Endothelial cell of umbilical vein (primary cell): ENCODE measurements around the gene SOX8. TPM values are rescaled to one million over a fixed set of nuclear protein-coding genes. Genes with fewer than 3 reads are reported as not detected.

Experiments used
- BruUV-seq: library from RNA; stranded (reverse); fragments of 400-500 nt; replicated peaks from 2 replicates; lab custom pipeline; 2021; lab: Mats Ljungman, UMichigan
- CTCF ChIA-PET: fragments of 300-600, 350-600 bp; sonication (Branson Sonifier 250); formaldehyde crosslinking; loops from one replicate; lab custom pipeline; 2021; ENCODE audit warnings: antibody characterized with exemption, inconsistent platforms; lab: Charles Lee
- POLR2A ChIA-PET: fragments of 300-600, 350-600 bp; sonication (Branson Sonifier 250); formaldehyde crosslinking; loops from one replicate; lab custom pipeline; 2021; ENCODE audit warnings: antibody characterized with exemption, inconsistent platforms; lab: Charles Lee
- DNase-seq: peaks from one replicate; pipeline ENCODE4 v3.0.0-alpha.2; 2011; ENCODE audit warnings: low read depth, low spot score
- FAIRE-seq: peaks from 2 replicates; lab custom pipeline; 2011; peaks lifted over from hg19 to GRCh38; lab: Jason Lieb, UNC
- H2AFZ ChIP-seq: 2 replicates; pipeline ENCODE4 v1.6.0; 2012; ENCODE audit warnings: low read depth, low read length, control low read depth, inconsistent platforms
- H3K27ac ChIP-seq: 2 replicates; pipeline ENCODE4 v1.5.1; 2011; ENCODE audit warnings: low read depth, mild to moderate bottlenecking, control low read depth, low read length, moderate library complexity; ENCODE audit not compliant: insufficient read depth
- H3K27me3 ChIP-seq, 2 experiments: 2 replicates each; pipeline versions ENCODE4 v1.6.0 to v1.6.1; 2011; ENCODE audit warnings: low read length in 2 of 2, mixed read lengths in 1 of 2; ENCODE audit not compliant: control insufficient read depth in 2 of 2, insufficient read depth in 2 of 2
- H3K36me3 ChIP-seq, 2 experiments: 2 replicates in 1 of 2; 3 replicates in 1 of 2; pipeline ENCODE4 v1.5.1; 2011; ENCODE audit warnings: low read length in 2 of 2, mild to moderate bottlenecking in 1 of 2, moderate library complexity in 1 of 2; ENCODE audit not compliant: control insufficient read depth in 2 of 2, insufficient read depth in 2 of 2; ENCODE audit errors: extremely low read depth in 1 of 2
- H3K4me1 ChIP-seq: 3 replicates; pipeline ENCODE4 v1.5.1; 2011; ENCODE audit warnings: mild to moderate bottlenecking, low read length; ENCODE audit not compliant: control insufficient read depth, insufficient read depth; ENCODE audit errors: extremely low read depth
- H3K4me2 ChIP-seq: 2 replicates; pipeline ENCODE4 v1.6.1; 2011; ENCODE audit warnings: low read length, control low read depth, mixed read lengths; ENCODE audit not compliant: insufficient read depth
- H3K4me3 ChIP-seq, 3 experiments: fragments of 200-600 bp in 1 of 3; sonication (generic), shearing (Covaris generic) in 1 of 3; replicated peaks in 1 of 3; 2 replicates each; pipeline ENCODE4 v1.5.1; 2011 to 2016; ENCODE audit warnings: control low read depth in 3 of 3, low read length in 3 of 3, mild to moderate bottlenecking in 2 of 3, inconsistent platforms in 1 of 3, low read depth in 1 of 3, moderate library complexity in 1 of 3; ENCODE audit not compliant: insufficient read depth in 1 of 3
- H3K79me2 ChIP-seq: 2 replicates; pipeline ENCODE4 v1.6.0; 2012; ENCODE audit warnings: low read length, inconsistent platforms; ENCODE audit not compliant: control insufficient read depth, insufficient read depth
- H3K9ac ChIP-seq: replicated peaks from 2 replicates; pipeline ENCODE3; 2011; ENCODE audit warnings: low read length, control low read depth; ENCODE audit not compliant: insufficient read depth; ENCODE audit errors: extremely low read depth
- H3K9me1 ChIP-seq: replicated peaks from 3 replicates; pipeline ENCODE4 v1.6.0; 2011; ENCODE audit warnings: mild to moderate bottlenecking, low read length; ENCODE audit not compliant: control insufficient read depth, insufficient read depth; ENCODE audit errors: extremely low read depth
- H3K9me3 ChIP-seq: replicated peaks from 2 replicates; pipeline ENCODE4 v1.5.1; 2012; ENCODE audit warnings: low read length, inconsistent platforms; ENCODE audit not compliant: control insufficient read depth, insufficient read depth
- H4K20me1 ChIP-seq: replicated peaks from 2 replicates; pipeline ENCODE3; 2011; ENCODE audit warnings: mild to moderate bottlenecking, low read length; ENCODE audit not compliant: control insufficient read depth, insufficient read depth; ENCODE audit errors: extremely low read depth
- CTCF ChIP-seq, 2 donors: IDR thresholded peaks; 1 replicate in 1 of 2; 2 replicates in 1 of 2; pipeline ENCODE4 v1.5.1; 2011; ENCODE audit warnings: low read length in 2 of 2, mild to moderate bottlenecking in 2 of 2, moderate library complexity in 2 of 2, control low read depth in 1 of 2, inconsistent platforms in 1 of 2, low read depth in 1 of 2; ENCODE audit not compliant: insufficient read depth in 1 of 2; ENCODE audit errors: extremely low read depth in 1 of 2
- EZH2 ChIP-seq: IDR thresholded peaks from 2 replicates; pipeline ENCODE4 v1.6.1; 2012; ENCODE audit warnings: borderline replicate concordance, low read depth, mild to moderate bottlenecking, moderate library complexity, low read length, inconsistent platforms; ENCODE audit not compliant: severe bottlenecking
- FOS ChIP-seq: IDR thresholded peaks from 2 replicates; pipeline ENCODE4 v1.6.1; 2011; ENCODE audit warnings: mild to moderate bottlenecking, low read length, moderate library complexity, borderline replicate concordance; ENCODE audit not compliant: insufficient read depth
- GATA2 ChIP-seq: IDR thresholded peaks from 2 replicates; pipeline ENCODE4 v1.7.0; 2011; ENCODE audit warnings: low read depth, mild to moderate bottlenecking, moderate library complexity, mixed read lengths, low read length; ENCODE audit not compliant: insufficient read length, insufficient read depth
- JUN ChIP-seq: IDR thresholded peaks from 2 replicates; pipeline ENCODE4 v1.6.1; 2011; ENCODE audit warnings: borderline replicate concordance, low read depth; ENCODE audit not compliant: insufficient read length, insufficient read depth
- MAX ChIP-seq: IDR thresholded peaks from 2 replicates; pipeline ENCODE4 v1.6.1; 2011; ENCODE audit not compliant: insufficient read depth, insufficient read length
- MYC ChIP-seq: IDR thresholded peaks from one replicate; pipeline ENCODE4 v1.6.1; 2011; ENCODE audit warnings: mild to moderate bottlenecking, low read depth, low read length
- POLR2A ChIP-seq: IDR thresholded peaks from 2 replicates; pipeline ENCODE4 v1.6.1; 2012; ENCODE audit warnings: low read depth, mild to moderate bottlenecking, control low read depth, low read length
- POLR2AphosphoS5 ChIP-seq: IDR thresholded peaks from 2 replicates; pipeline ENCODE4 v1.6.1; 2012; ENCODE audit warnings: low read depth, mild to moderate bottlenecking, control low read depth, low read length, moderate library complexity; ENCODE audit not compliant: insufficient read depth
- dilution Hi-C: fragments of 300-500 bp; cut with MboI; formaldehyde crosslinking; loops from one replicate; pipeline ENCODE4 v1.15.0; 2019; ENCODE audit warnings: low sequenced_read_pairs; ENCODE audit not compliant: extremely low pct_ligation_motif_present
- intact Hi-C: fragments of 100-400 bp; cut with micrococcal nuclease; formaldehyde crosslinking; loops from one replicate; pipeline ENCODE4 v1.10.0; 2022
- polyA plus RNA-seq, 4 experiments: library from polyadenylated mRNA; depleted of rRNA in 3 of 4; stranded (reverse) in 3 of 4; unstranded in 1 of 4; fragments of >200 nt; gene quantifications; 2 replicates each; pipeline versions ENCODE4 v1.2.1 to v1.2.3, GENCODE V29; 2011 to 2012; ENCODE audit warnings: missing spikeins in 1 of 4
- total RNA-seq: library from RNA; stranded (reverse); gene quantifications from 2 replicates; pipeline ENCODE4 v1.2.3, GENCODE V29; 2021

The SOX8 gene
- total and polyA plus RNA-seq, 2 donors (not counting 3 experiments of a cell fraction or from before 2014, with no cell fraction given) = 0.52 to 0.53 TPM

- no peak for FAIRE-seq
These were observed 45.9 kb downstream of the SOX8 start for GRCh38 chr16:1027501-1027815.

More at GRCh38 chr16:1027501-1027815, 45.9 kb downstream of the SOX8 start:
- no peaks in the 10 kb centered on the region for H3K4me1 ChIP-seq
- DNase-seq = no peak
- dilution Hi-C loops = no loop called here
- no peak overlapping the region for H3K9ac ChIP-seq
- H3K9me1 ChIP-seq = no peaks in the 10 kb centered on the region
- H3K36me3 ChIP-seq = no peaks in the 10 kb centered on the region
- no peak overlapping the region for H3K4me2 ChIP-seq
- peaks cover 0 to 4% of the 10 kb centered on the region in 2 experiments for H3K27me3 ChIP-seq
- no peaks in the 10 kb centered on the region for H4K20me1 ChIP-seq
- intact Hi-C loops = no loop called here
- no TSS peak for BruUV-seq
- CTCF ChIA-PET = no interaction called here
- no peak overlapping the region for H3K4me3 ChIP-seq
- H3K79me2 ChIP-seq = no peaks in the 10 kb centered on the region
- no peak overlapping the region for H2AFZ ChIP-seq
- no peak overlapping the region for H3K27ac ChIP-seq
- H3K9me3 ChIP-seq = no peaks in the 10 kb centered on the region
- TF ChIP-seq CTCF (IDR thresholded peaks at IDR 0.05; ENCODE audit: extremely low read depth in 1 of 2, insufficient read depth in 1 of 2, low read depth in 1 of 2, low read length in 2 of 2) = no peak
- no peak for TF ChIP-seq FOS
- TF ChIP-seq POLR2AphosphoS5 = no peak
- TF ChIP-seq EZH2 = no peak
- TF ChIP-seq MAX = no peak
- TF ChIP-seq GATA2 = no peak
- TF ChIP-seq JUN = no peak
- TF ChIP-seq MYC = no peak
- no peak for TF ChIP-seq POLR2A
- POLR2A ChIA-PET = no interaction called here
